Endothelial cell (in vitro differentiated cells): ENCODE results near the gene ABCA12. TPM values are rescaled to one million over a fixed set of nuclear protein-coding genes. Genes with fewer than 3 reads are reported as not detected.

ENCODE experiments used
- DNase-seq: peaks from one replicate; pipeline ENCODE4 v3.0.0; 2021; ENCODE audit warnings: low spot score
- H3K27ac Mint-ChIP-seq: one replicate; pipeline ENCODE4 v1.8.0; 2021; ENCODE audit warnings: mixed read lengths, inconsistent platforms; ENCODE audit not compliant: unreplicated experiment
- H3K27me3 Mint-ChIP-seq: one replicate; pipeline ENCODE4 v1.8.0; 2021; ENCODE audit warnings: mild to moderate bottlenecking, moderate library complexity, mixed read lengths, inconsistent platforms; ENCODE audit not compliant: unreplicated experiment
- H3K36me3 Mint-ChIP-seq: one replicate; pipeline ENCODE4 v1.8.0; 2021; ENCODE audit warnings: mild to moderate bottlenecking, low read depth, mixed read lengths, inconsistent platforms; ENCODE audit not compliant: unreplicated experiment
- H3K4me1 Mint-ChIP-seq: one replicate; pipeline ENCODE4 v1.8.0; 2021; ENCODE audit warnings: mild to moderate bottlenecking, mixed read lengths, inconsistent platforms; ENCODE audit not compliant: unreplicated experiment
- H3K4me3 Mint-ChIP-seq: one replicate; pipeline ENCODE4 v1.8.0; 2021; ENCODE audit warnings: mild to moderate bottlenecking, mixed read lengths, inconsistent platforms; ENCODE audit not compliant: unreplicated experiment
- H3K9me3 Mint-ChIP-seq: one replicate; pipeline ENCODE4 v1.8.0; 2021; ENCODE audit warnings: mixed read lengths, inconsistent platforms; ENCODE audit not compliant: unreplicated experiment
- total RNA-seq: library from RNA; stranded (reverse); fragmentation: NEBNext Ultra II Directional; extraction: Animal tissue kit (Norgen Biotek cat#: 25700); gene quantifications from one replicate; pipeline ENCODE4 v1.2.1, GENCODE V29; 2021; ENCODE audit not compliant: unreplicated experiment
- TF ChIP-seq, protein P1 (sequence below): fragments of 200-600 bp; sonication (generic); IDR thresholded peaks from one replicate; pipeline ENCODE4 v1.5.0; 2021; ENCODE audit warnings: antibody characterized with exemption; ENCODE audit not compliant: unreplicated experiment

The ABCA12 gene
- total RNA-seq, 1 donor from 2014 or later = not detected

DNA sequence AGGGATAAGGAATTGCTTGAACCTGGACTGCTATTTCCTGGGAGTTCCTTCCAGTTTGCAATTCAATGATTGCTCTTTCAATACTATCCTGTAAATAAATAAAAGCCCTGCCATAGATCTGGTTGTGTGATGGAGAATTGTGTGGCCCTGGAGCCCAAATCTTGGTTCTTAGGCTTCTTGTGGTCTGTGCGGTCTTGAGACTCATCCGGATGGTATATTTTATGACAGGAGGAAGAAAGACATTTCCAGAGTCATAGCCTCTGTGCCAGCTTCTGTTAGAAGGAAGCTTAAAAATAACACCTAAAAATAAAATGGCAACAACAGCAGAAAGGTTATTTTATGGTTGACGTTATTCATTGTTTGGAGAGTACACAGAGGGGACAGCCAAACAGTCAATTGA is 137.7 kb downstream of the ABCA12 start:
- no peak overlapping the region for H3K4me3 Mint-ChIP-seq
- TF ChIP-seq, protein P1, sequence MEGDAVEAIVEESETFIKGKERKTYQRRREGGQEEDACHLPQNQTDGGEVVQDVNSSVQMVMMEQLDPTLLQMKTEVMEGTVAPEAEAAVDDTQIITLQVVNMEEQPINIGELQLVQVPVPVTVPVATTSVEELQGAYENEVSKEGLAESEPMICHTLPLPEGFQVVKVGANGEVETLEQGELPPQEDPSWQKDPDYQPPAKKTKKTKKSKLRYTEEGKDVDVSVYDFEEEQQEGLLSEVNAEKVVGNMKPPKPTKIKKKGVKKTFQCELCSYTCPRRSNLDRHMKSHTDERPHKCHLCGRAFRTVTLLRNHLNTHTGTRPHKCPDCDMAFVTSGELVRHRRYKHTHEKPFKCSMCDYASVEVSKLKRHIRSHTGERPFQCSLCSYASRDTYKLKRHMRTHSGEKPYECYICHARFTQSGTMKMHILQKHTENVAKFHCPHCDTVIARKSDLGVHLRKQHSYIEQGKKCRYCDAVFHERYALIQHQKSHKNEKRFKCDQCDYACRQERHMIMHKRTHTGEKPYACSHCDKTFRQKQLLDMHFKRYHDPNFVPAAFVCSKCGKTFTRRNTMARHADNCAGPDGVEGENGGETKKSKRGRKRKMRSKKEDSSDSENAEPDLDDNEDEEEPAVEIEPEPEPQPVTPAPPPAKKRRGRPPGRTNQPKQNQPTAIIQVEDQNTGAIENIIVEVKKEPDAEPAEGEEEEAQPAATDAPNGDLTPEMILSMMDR = no peak
- H3K4me1 Mint-ChIP-seq = no peaks in the 10 kb centered on the region
- DNase-seq = no peak
- H3K27me3 Mint-ChIP-seq = no peaks in the 10 kb centered on the region
- H3K27ac Mint-ChIP-seq = no peak overlapping the region
- no peaks in the 10 kb centered on the region for H3K9me3 Mint-ChIP-seq
- H3K36me3 Mint-ChIP-seq = no peaks in the 10 kb centered on the region

DNA sequence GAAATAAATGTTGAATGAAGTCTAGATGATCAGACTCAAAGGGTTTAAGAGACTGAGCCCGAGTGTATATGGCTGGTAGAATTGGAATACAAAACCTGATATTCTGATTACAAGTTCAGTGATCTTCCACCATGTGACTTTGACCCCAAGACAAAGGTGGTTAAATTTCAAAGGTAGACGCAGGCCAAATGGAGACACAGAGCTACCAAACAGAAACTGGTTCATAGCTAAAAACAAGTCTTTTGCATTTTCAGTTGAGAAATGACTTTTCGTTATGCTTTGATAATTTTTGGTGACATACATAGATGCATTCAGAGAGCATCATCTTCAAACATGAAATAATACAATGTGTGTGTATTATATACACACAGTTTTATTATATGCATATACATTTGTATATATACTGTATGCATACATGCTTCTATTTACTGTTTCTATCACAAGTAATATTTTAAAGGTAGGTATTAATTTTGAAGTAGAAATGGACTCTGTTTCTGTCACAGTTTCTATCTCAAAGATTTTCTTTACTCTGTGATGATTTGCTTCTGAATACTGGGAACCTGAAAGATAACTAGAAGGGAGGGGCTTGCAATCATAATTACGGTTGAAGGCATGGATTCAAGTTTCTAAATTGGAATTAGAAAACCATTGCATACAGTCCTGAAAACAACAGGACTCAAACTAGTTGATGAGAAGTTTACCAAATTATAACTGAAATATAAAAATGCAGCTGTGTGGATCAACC is 142.3 kb downstream of the ABCA12 start:
- TF ChIP-seq, protein P1 = no peak
- H3K4me1 Mint-ChIP-seq = no peaks in the 10 kb centered on the region
- H3K27ac Mint-ChIP-seq = no peak overlapping the region
- no peaks in the 10 kb centered on the region for H3K27me3 Mint-ChIP-seq
- no peak overlapping the region for H3K4me3 Mint-ChIP-seq
- DNase-seq = no peak
- no peaks in the 10 kb centered on the region for H3K36me3 Mint-ChIP-seq
- no peaks in the 10 kb centered on the region for H3K9me3 Mint-ChIP-seq

DNA sequence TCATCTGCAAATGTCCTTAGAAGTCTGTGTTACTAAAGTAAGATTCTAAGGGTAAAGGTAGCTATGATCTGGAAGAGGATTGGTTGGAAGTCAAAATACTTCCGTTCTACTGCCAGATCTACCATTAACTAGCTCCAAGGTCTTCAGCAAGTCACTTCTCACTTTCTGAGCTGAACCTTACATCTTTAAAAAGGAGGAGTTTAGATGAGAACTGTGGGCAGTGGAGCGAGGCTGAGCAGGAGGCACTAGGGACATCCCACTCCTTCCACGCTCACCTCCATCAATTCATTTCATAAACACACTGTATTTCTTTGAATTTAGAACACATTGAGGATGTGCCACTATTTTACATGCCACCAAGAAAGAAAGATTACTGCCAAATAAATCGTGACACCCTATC is 143.0 kb downstream of the ABCA12 start:
- TF ChIP-seq, protein P1 = no peak
- Mint-ChIP-seq H3K4me3 (no peak overlapping the region), H3K4me1 (no peaks in the 10 kb centered on the region), H3K27ac (no peak overlapping the region), H3K36me3 (no peaks in the 10 kb centered on the region), H3K9me3 (no peaks in the 10 kb centered on the region), H3K27me3 (no peaks in the 10 kb centered on the region)
- no peak for DNase-seq

DNA sequence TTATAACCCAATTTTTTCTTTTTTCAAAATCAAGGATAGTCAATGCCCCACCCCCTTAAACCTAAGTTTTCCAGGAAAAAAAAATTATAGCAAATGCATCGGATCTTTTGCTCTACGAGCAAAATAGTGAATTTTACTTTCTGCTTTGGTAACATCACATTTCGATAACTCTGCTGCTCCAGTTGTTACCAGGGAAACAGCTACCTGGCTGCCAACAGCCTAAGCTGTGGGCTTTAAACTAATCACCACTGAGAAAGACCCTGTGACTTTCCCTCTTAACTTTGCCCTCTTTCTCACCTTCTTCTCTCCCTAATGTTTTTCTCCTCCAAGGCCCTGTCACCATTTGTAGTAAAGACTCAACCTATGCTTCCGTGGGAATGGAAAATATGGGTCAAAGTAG is 145.5 kb downstream of the ABCA12 start:
- DNase-seq = no peak
- no peaks in the 10 kb centered on the region for H3K4me1 Mint-ChIP-seq
- no peaks in the 10 kb centered on the region for H3K27me3 Mint-ChIP-seq
- H3K4me3 Mint-ChIP-seq = no peak overlapping the region
- H3K27ac Mint-ChIP-seq = no peak overlapping the region
- no peaks in the 10 kb centered on the region for H3K9me3 Mint-ChIP-seq
- TF ChIP-seq, protein P1 = no peak
- H3K36me3 Mint-ChIP-seq = no peaks in the 10 kb centered on the region

DNA sequence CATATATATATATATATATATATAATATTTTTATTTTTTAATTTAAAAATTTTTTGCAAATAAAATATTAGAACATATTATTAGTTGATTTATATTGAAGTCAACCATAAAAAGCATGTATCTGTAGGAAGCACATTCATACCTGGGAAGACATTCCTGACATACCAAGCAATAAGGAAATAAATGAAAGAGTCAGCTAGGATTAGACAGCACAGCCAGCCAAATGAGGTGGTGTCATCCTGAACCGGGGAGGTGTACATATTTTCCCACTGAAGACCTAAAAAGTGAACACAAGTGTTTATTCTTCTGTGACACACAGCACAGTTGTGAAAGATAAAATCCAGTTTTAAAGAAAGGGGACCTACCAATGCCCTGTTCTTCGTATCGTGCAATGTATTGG is 149.2 kb downstream of the ABCA12 start:
- Mint-ChIP-seq H3K27me3 (no peaks in the 10 kb centered on the region), H3K36me3 (no peaks in the 10 kb centered on the region), H3K27ac (no peak overlapping the region), H3K9me3 (no peaks in the 10 kb centered on the region), H3K4me3 (no peak overlapping the region), H3K4me1 (no peaks in the 10 kb centered on the region)
- TF ChIP-seq, protein P1 = no peak
- DNase-seq = no peak
